Measurements from ENCODE around the gene DCTN5. TPM values are rescaled to one million over a fixed set of nuclear protein-coding genes. Genes with fewer than 3 reads are reported as not detected.

Gene DCTN5
- total RNA-seq, 5 donors from 2014 or later (not counting 1 experiment from before 2014, with no cell fraction given): 49.8 to 68.7 (median 59.9) TPM

DNA sequence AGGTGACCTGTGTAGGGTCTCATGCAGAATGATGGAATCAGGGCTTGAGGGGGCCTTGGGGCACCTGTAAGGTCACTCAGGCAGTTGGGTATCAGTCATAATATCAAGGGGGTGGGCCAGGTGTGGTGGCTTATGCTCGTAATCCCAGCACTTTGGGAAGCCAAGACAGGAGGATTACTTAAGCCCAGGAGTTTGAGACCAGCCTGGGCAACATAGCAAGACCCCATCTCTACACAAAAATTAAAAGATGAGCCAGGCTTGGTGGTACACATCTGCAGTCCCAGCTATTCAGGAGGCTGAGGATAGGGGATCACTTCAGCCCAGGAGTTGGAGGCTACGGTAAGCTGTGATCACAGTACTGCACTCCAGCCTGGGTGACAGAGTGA, 64.2 kb downstream of the DCTN5 start:
- Mint-ChIP-seq H3K27ac (no peak overlapping the region), H3K36me3 (peaks cover 4% of the 10 kb centered on the region), H3K4me1 (no peaks in the 10 kb centered on the region), H3K27me3 (peaks cover 29 to 36% of the 10 kb centered on the region in 2 donors), H3K4me3 (no peak overlapping the region), H3K9me3 (peaks cover 10 to 24% (median 12%) of the 10 kb centered on the region in 3 donors)
- Histone ChIP-seq H3K9me3 (no peaks in the 10 kb centered on the region), H3K27ac (ENCODE audit: low read length) (no peak overlapping the region), H3K27me3 (replicated peaks in 1 of 2; ENCODE audit: control insufficient read depth in 2 of 2, extremely low read depth in 1 of 2, insufficient read depth in 2 of 2, low read length in 1 of 2) (peaks cover 2 to 36% of the 10 kb centered on the region in 2 experiments), H3K4me1 (ENCODE audit: control insufficient read depth in 1 of 2, extremely low read depth in 1 of 2, insufficient read depth in 2 of 2, low read length in 2 of 2) (no peaks in the 10 kb centered on the region), H3K4me3 (ENCODE audit: control insufficient read depth in 1 of 2, extremely low read depth in 1 of 2, low read length in 1 of 2) (no peak overlapping the region), H3K36me3 (ENCODE audit: control insufficient read depth in 2 of 2, extremely low read depth in 1 of 2, insufficient read depth in 1 of 2, low read length in 1 of 2) (no peaks in the 10 kb centered on the region)
- no CpG with 5 or more reads among the region's 2 CpGs for WGBS (ENCODE audit: insufficient coverage)
- CTCF ChIA-PET: no interaction called here
- ATAC-seq (replicated peaks in 1 of 4) (no peak), DNase-seq (no peak)
- POLR2A ChIA-PET: no interaction called here

- H3K27me3 Mint-ChIP-seq: peaks cover 39 to 46% of the 10 kb centered on the region in 2 donors
- H3K4me3 Mint-ChIP-seq: no peak overlapping the region
- H3K9me3 Mint-ChIP-seq: peaks cover 11 to 24% (median 12%) of the 10 kb centered on the region in 3 donors
- no peak overlapping the region for H3K27ac Mint-ChIP-seq
- ATAC-seq (replicated peaks in 1 of 4): no peak
- Histone ChIP-seq H3K4me3 (ENCODE audit: control insufficient read depth in 1 of 2, extremely low read depth in 1 of 2, low read length in 1 of 2) (no peak overlapping the region), H3K4me1 (ENCODE audit: control insufficient read depth in 1 of 2, extremely low read depth in 1 of 2, insufficient read depth in 2 of 2, low read length in 2 of 2) (no peaks in the 10 kb centered on the region), H3K27me3 (replicated peaks in 1 of 2; ENCODE audit: control insufficient read depth in 2 of 2, extremely low read depth in 1 of 2, insufficient read depth in 2 of 2, low read length in 1 of 2) (peaks cover 4 to 43% of the 10 kb centered on the region in 2 experiments), H3K27ac (ENCODE audit: low read length) (no peak overlapping the region), H3K36me3 (ENCODE audit: control insufficient read depth in 2 of 2, extremely low read depth in 1 of 2, insufficient read depth in 1 of 2, low read length in 1 of 2) (no peaks in the 10 kb centered on the region), H3K9me3 (no peaks in the 10 kb centered on the region)
- CTCF ChIA-PET: no interaction called here
- WGBS (ENCODE audit: insufficient coverage): 78% methylated on average over 3 of the region's 4 CpGs
- POLR2A ChIA-PET: no interaction called here
- no peaks in the 10 kb centered on the region for H3K4me1 Mint-ChIP-seq
- no peak for DNase-seq
- H3K36me3 Mint-ChIP-seq: peaks cover 4% of the 10 kb centered on the region
These were observed 65.2 kb downstream of the DCTN5 start for GRCh38 chr16:23706439-23706838.

DNA sequence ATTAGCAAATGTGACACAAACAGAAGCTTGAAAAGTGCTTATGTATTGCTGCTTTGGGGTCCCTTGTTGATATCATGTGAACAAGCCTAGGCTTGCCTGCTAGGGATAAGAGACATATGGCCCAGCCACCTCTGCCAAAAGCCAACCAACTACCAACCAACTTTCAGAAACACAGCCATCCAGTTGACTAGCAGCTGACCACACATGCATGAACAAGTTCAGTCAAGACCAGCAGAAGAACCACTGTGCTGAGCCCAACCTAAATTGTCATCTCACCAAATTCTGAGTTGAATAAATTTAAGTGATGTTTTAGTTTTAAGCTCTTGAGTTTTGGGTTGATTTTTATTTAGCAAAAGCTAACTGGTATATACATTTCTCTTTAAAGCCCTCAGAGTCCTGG, 68.3 kb downstream of the DCTN5 start:
- Mint-ChIP-seq H3K4me3 (no peak overlapping the region), H3K4me1 (no peaks in the 10 kb centered on the region), H3K27ac (no peak overlapping the region), H3K9me3 (peaks cover 5 to 17% (median 7%) of the 10 kb centered on the region in 3 donors), H3K27me3 (peaks cover 51 to 59% of the 10 kb centered on the region in 2 donors), H3K36me3 (peaks cover 4% of the 10 kb centered on the region)
- peaks cover 8 to 65% of the 10 kb centered on the region in 2 experiments for H3K27me3 ChIP-seq (replicated peaks in 1 of 2; ENCODE audit: control insufficient read depth in 2 of 2, extremely low read depth in 1 of 2, insufficient read depth in 2 of 2, low read length in 1 of 2)
- POLR2A ChIA-PET: no interaction called here
- DNase-seq (no peak), ATAC-seq (replicated peaks in 1 of 4) (no peak)
- H3K27ac ChIP-seq (ENCODE audit: low read length): no peak overlapping the region
- no peaks in the 10 kb centered on the region for H3K36me3 ChIP-seq (ENCODE audit: control insufficient read depth in 2 of 2, extremely low read depth in 1 of 2, insufficient read depth in 1 of 2, low read length in 1 of 2)
- no peak overlapping the region for H3K4me3 ChIP-seq (ENCODE audit: control insufficient read depth in 1 of 2, extremely low read depth in 1 of 2, low read length in 1 of 2)
- H3K4me1 ChIP-seq (ENCODE audit: control insufficient read depth in 1 of 2, extremely low read depth in 1 of 2, insufficient read depth in 2 of 2, low read length in 2 of 2): no peaks in the 10 kb centered on the region
- CTCF ChIA-PET: no interaction called here
- H3K9me3 ChIP-seq: no peaks in the 10 kb centered on the region

DNA sequence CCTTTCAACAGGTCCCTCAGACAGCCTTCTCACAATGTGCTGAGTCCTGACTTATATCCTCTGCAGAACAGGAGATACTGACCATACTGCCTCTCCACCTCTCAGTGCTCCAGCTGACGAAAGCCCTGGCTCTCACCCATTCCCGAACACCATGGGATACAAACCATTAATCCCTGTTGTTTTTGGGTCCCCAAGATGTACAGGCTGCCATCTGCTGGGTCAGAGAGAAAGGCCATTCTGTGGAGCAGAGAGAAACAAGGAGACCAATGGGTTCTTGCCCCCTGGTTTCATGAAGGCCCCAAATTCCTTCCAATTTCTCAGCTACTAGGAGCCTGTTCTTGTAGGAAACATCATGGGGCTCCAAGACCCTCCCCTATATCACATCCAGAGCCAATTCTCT, 68.7 kb downstream of the DCTN5 start:
- H3K4me3 Mint-ChIP-seq: no peak overlapping the region
- no peaks in the 10 kb centered on the region for H3K9me3 ChIP-seq
- H3K27me3 Mint-ChIP-seq: peaks cover 53 to 63% of the 10 kb centered on the region in 2 donors
- no peaks in the 10 kb centered on the region for H3K4me1 ChIP-seq (ENCODE audit: control insufficient read depth in 1 of 2, extremely low read depth in 1 of 2, insufficient read depth in 2 of 2, low read length in 2 of 2)
- no peak overlapping the region for H3K4me3 ChIP-seq (ENCODE audit: control insufficient read depth in 1 of 2, extremely low read depth in 1 of 2, low read length in 1 of 2)
- no peak for ATAC-seq (replicated peaks in 1 of 4)
- POLR2A ChIA-PET: no interaction called here
- CTCF ChIA-PET: no interaction called here
- peaks cover 4% of the 10 kb centered on the region for H3K36me3 Mint-ChIP-seq
- WGBS (ENCODE audit: insufficient coverage): no CpG with 5 or more reads among the region's 2 CpGs
- H3K27ac Mint-ChIP-seq: no peak overlapping the region
- H3K9me3 Mint-ChIP-seq: peaks cover 5 to 17% (median 7%) of the 10 kb centered on the region in 3 donors
- DNase-seq: no peak
- H3K27ac ChIP-seq (ENCODE audit: low read length): no peak overlapping the region
- H3K4me1 Mint-ChIP-seq: no peaks in the 10 kb centered on the region
- peaks cover 11 to 63% of the 10 kb centered on the region in 2 experiments for H3K27me3 ChIP-seq (replicated peaks in 1 of 2; ENCODE audit: control insufficient read depth in 2 of 2, extremely low read depth in 1 of 2, insufficient read depth in 2 of 2, low read length in 1 of 2)
- H3K36me3 ChIP-seq (ENCODE audit: control insufficient read depth in 2 of 2, extremely low read depth in 1 of 2, insufficient read depth in 1 of 2, low read length in 1 of 2): no peaks in the 10 kb centered on the region

- Mint-ChIP-seq H3K4me3 (no peak overlapping the region), H3K4me1 (no peaks in the 10 kb centered on the region), H3K27me3 (peaks cover 49 to 61% of the 10 kb centered on the region in 2 donors), H3K27ac (no peak overlapping the region), H3K36me3 (peaks cover 4% of the 10 kb centered on the region), H3K9me3 (peaks cover 5 to 17% (median 7%) of the 10 kb centered on the region in 3 donors)
- 100% methylated on average over 1 of the region's 3 CpGs for WGBS (ENCODE audit: insufficient coverage)
- ChIA-PET POLR2A (no interaction called here), CTCF (no interaction called here)
- ATAC-seq (replicated peaks in 1 of 4) (no peak), DNase-seq (no peak)
- H3K9me3 ChIP-seq: no peaks in the 10 kb centered on the region
- H3K36me3 ChIP-seq (ENCODE audit: control insufficient read depth in 2 of 2, extremely low read depth in 1 of 2, insufficient read depth in 1 of 2, low read length in 1 of 2): no peaks in the 10 kb centered on the region
- no peaks in the 10 kb centered on the region for H3K4me1 ChIP-seq (ENCODE audit: control insufficient read depth in 1 of 2, extremely low read depth in 1 of 2, insufficient read depth in 2 of 2, low read length in 2 of 2)
- peaks cover 11 to 61% of the 10 kb centered on the region in 2 experiments for H3K27me3 ChIP-seq (replicated peaks in 1 of 2; ENCODE audit: control insufficient read depth in 2 of 2, extremely low read depth in 1 of 2, insufficient read depth in 2 of 2, low read length in 1 of 2)
- H3K4me3 ChIP-seq (ENCODE audit: control insufficient read depth in 1 of 2, extremely low read depth in 1 of 2, low read length in 1 of 2): no peak overlapping the region
- no peak overlapping the region for H3K27ac ChIP-seq (ENCODE audit: low read length)
These were observed 69.2 kb downstream of the DCTN5 start for GRCh38 chr16:23710504-23710903.

DNA sequence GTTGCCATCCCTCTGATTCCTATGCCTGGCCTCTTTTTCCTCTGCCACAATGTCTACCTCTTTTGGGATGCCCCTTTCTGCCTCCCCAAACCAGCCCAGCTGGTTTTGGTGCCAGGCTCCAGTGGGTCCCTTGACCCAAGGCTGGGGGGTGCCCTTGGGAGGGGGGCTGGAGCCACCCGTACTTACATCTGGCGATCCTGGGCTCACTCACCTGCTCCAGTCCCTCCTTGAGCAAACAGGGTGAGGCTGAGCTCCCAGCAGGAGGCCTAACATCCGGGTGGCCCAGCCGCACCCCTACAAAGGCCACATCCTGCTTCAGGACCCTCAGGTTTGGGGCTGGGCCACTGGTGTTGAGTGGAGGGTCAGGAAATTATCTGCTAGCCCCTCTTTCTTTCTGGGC, 70.5 kb downstream of the DCTN5 start:
- Histone ChIP-seq H3K27me3 (replicated peaks in 1 of 2; ENCODE audit: control insufficient read depth in 2 of 2, extremely low read depth in 1 of 2, insufficient read depth in 2 of 2, low read length in 1 of 2) (peaks cover 11 to 56% of the 10 kb centered on the region in 2 experiments), H3K4me1 (ENCODE audit: control insufficient read depth in 1 of 2, extremely low read depth in 1 of 2, insufficient read depth in 2 of 2, low read length in 2 of 2) (no peaks in the 10 kb centered on the region), H3K27ac (ENCODE audit: low read length) (no peak overlapping the region), H3K9me3 (no peaks in the 10 kb centered on the region), H3K4me3 (ENCODE audit: control insufficient read depth in 1 of 2, extremely low read depth in 1 of 2, low read length in 1 of 2) (no peak overlapping the region), H3K36me3 (ENCODE audit: control insufficient read depth in 2 of 2, extremely low read depth in 1 of 2, insufficient read depth in 1 of 2, low read length in 1 of 2) (no peaks in the 10 kb centered on the region)
- peaks cover 5 to 17% (median 7%) of the 10 kb centered on the region in 3 donors for H3K9me3 Mint-ChIP-seq
- no peak for ATAC-seq (replicated peaks in 1 of 4)
- POLR2A ChIA-PET: no interaction called here
- H3K36me3 Mint-ChIP-seq: peaks cover 4% of the 10 kb centered on the region
- H3K27ac Mint-ChIP-seq: no peak overlapping the region
- H3K4me3 Mint-ChIP-seq: no peak overlapping the region
- no peaks in the 10 kb centered on the region for H3K4me1 Mint-ChIP-seq
- peaks cover 48 to 62% of the 10 kb centered on the region in 2 donors for H3K27me3 Mint-ChIP-seq
- CTCF ChIA-PET: no interaction called here
- 71% methylated on average over 1 of the region's 4 CpGs for WGBS (ENCODE audit: insufficient coverage)
- no peak for DNase-seq

DNA sequence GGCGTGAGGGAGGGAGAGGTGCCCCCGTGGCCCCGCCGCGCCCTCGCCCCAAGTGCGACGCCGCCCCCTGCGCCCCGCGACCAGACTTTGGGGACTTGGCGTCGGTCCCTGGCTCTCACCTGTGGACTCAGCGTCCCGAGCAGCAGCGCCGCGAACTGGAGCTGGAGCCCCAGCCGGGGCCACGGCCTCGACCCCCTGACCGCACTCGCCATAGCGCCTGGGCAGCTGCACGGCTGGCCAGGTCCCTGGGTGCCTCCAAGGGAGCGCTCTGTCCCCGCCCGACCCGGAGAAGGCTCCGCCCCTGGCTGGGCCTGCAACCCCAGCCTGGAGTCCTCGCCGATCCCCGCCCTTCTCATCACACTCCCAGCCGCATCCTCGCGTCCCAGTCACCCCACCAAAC, 71.7 kb downstream of the DCTN5 start, which contains the start of gene ERN2:
ERN2 (minus strand) TSS at position 247 of the 400 bp plus-strand sequence; CDS start at position 212, 35 bp downstream.
- CTCF ChIA-PET: no interaction called here
- H3K27me3 Mint-ChIP-seq: peaks cover 51 to 68% of the 10 kb centered on the region in 2 donors
- Histone ChIP-seq H3K4me1 (ENCODE audit: control insufficient read depth in 1 of 2, extremely low read depth in 1 of 2, insufficient read depth in 2 of 2, low read length in 2 of 2) (no peaks in the 10 kb centered on the region), H3K27me3 (replicated peaks in 1 of 2; ENCODE audit: control insufficient read depth in 2 of 2, extremely low read depth in 1 of 2, insufficient read depth in 2 of 2, low read length in 1 of 2) (peaks cover 10 to 53% of the 10 kb centered on the region in 2 experiments), H3K4me3 (ENCODE audit: control insufficient read depth in 1 of 2, extremely low read depth in 1 of 2, low read length in 1 of 2) (no peak within 1 kb of the TSS), H3K36me3 (ENCODE audit: control insufficient read depth in 2 of 2, extremely low read depth in 1 of 2, insufficient read depth in 1 of 2, low read length in 1 of 2) (no peaks in the 10 kb centered on the region), H3K27ac (ENCODE audit: low read length) (no peak within 1 kb of the TSS), H3K9me3 (no peaks in the 10 kb centered on the region)
- H3K9me3 Mint-ChIP-seq: peaks cover 5 to 17% (median 7%) of the 10 kb centered on the region in 3 donors
- H3K27ac Mint-ChIP-seq: no peak within 1 kb of the TSS
- H3K36me3 Mint-ChIP-seq: peaks cover 4% of the 10 kb centered on the region
- no peak for DNase-seq
- ATAC-seq (replicated peaks in 1 of 4): no peak
- no peak within 1 kb of the TSS for H3K4me3 Mint-ChIP-seq
- POLR2A ChIA-PET: no interaction called here
- no peaks in the 10 kb centered on the region for H3K4me1 Mint-ChIP-seq
- 12% methylated on average over 35 of the region's 37 CpGs for WGBS (ENCODE audit: insufficient coverage)

Measured in T-cell (primary cell).